DMS53 treated with DMSO at 0.1 percent for 48 hours (cell line): ENCODE results near the gene ZNF385D.

Source experiments
- DNase-seq: peaks from one replicate; lab custom pipeline; 2025; ENCODE audit not compliant: unreplicated experiment; lab: John Stamatoyannopoulos, UW

ZNF385D gene

GRCh38 chr3:21682206-21682605, 68.8 kb downstream of the ZNF385D start:
- no peak for DNase-seq

- no peak for DNase-seq
These were observed 77.6 kb downstream of the ZNF385D start for GRCh38 chr3:21673393-21673792.

GRCh38 chr3:21672303-21672702, 78.7 kb downstream of the ZNF385D start:
- DNase-seq, result no peak

- DNase-seq, result no peak
These were observed 80.6 kb downstream of the ZNF385D start for GRCh38 chr3:21670386-21670785.

- no peak for DNase-seq
These were observed 83.0 kb downstream of the ZNF385D start for GRCh38 chr3:21668012-21668411.

- DNase-seq, result no peak
These were observed 85.4 kb downstream of the ZNF385D start for GRCh38 chr3:21665444-21666100.

GRCh38 chr3:21664996-21665395, 86.0 kb downstream of the ZNF385D start:
- DNase-seq, result no peak

GRCh38 chr3:21662403-21662802, 88.6 kb downstream of the ZNF385D start:
- DNase-seq, result no peak

GRCh38 chr3:21654662-21655061, 96.3 kb downstream of the ZNF385D start:
- DNase-seq, result no peak

- no peak for DNase-seq
These were observed 96.8 kb downstream of the ZNF385D start for GRCh38 chr3:21654241-21654640.

GRCh38 chr3:21649519-21649918, 101.5 kb downstream of the ZNF385D start:
- DNase-seq, result no peak

- DNase-seq, result no peak
These were observed 103.0 kb downstream of the ZNF385D start for GRCh38 chr3:21647961-21648360.

GRCh38 chr3:21645121-21645897, 105.7 kb downstream of the ZNF385D start:
- no peak for DNase-seq

- no peak for DNase-seq
These were observed 106.7 kb downstream of the ZNF385D start for GRCh38 chr3:21644268-21644667.

- no peak for DNase-seq
These were observed 107.3 kb downstream of the ZNF385D start for GRCh38 chr3:21643752-21644151.

GRCh38 chr3:21642433-21642832, 108.6 kb downstream of the ZNF385D start:
- DNase-seq, result peak; percentile 24

- no peak for DNase-seq
These were observed 109.1 kb downstream of the ZNF385D start for GRCh38 chr3:21641959-21642358.

- no peak for DNase-seq
These were observed 112.5 kb downstream of the ZNF385D start for GRCh38 chr3:21638488-21638887.

- no peak for DNase-seq
These were observed 116.9 kb downstream of the ZNF385D start for GRCh38 chr3:21634112-21634511.

- no peak for DNase-seq
These were observed 126.5 kb downstream of the ZNF385D start for GRCh38 chr3:21624524-21624923.

- DNase-seq, result no peak
These were observed 129.8 kb downstream of the ZNF385D start for GRCh38 chr3:21621181-21621651.

- no peak for DNase-seq
These were observed 130.4 kb downstream of the ZNF385D start for GRCh38 chr3:21620511-21621155.
